Spinal cord (tissue), 10 donors: ENCODE results near the gene GRK3. TPM values are rescaled to one million over a fixed set of nuclear protein-coding genes. Genes with fewer than 3 reads are reported as not detected.
A peak's percentile ranks its signal among the peaks of the same experiment; 100 is the strongest.
"Not testable (repeated sequence)": the region's sequence is repeated elsewhere in the genome, so short reads cannot be mapped to it uniquely, and the experiment has no call there.

ENCODE experiments used
- DNase-seq, 6 donors: peaks; one replicate each; pipeline versions ENCODE4 v3.0.0 to v3.0.0-alpha.2; 2013 to 2015; ENCODE audit warnings: low spot score in 6 of 6, low read depth in 4 of 6
- H3K27ac ChIP-seq: one replicate; pipeline ENCODE4 v1.5.1; 2013; ENCODE audit warnings: low read depth, low read length, control low read depth
- H3K27me3 ChIP-seq: one replicate; pipeline ENCODE4 v1.6.1; 2013; ENCODE audit warnings: low read length; ENCODE audit not compliant: control insufficient read depth, insufficient read depth
- H3K36me3 ChIP-seq: one replicate; pipeline ENCODE4 v1.6.1; 2013; ENCODE audit warnings: low read length; ENCODE audit not compliant: control insufficient read depth, insufficient read depth
- H3K4me1 ChIP-seq: one replicate; pipeline ENCODE4 v1.6.1; 2013; ENCODE audit warnings: low read length; ENCODE audit not compliant: control insufficient read depth, insufficient read depth
- H3K4me3 ChIP-seq: one replicate; pipeline ENCODE4 v1.5.1; 2013; ENCODE audit warnings: low read depth, low read length, control low read depth
- H3K9me3 ChIP-seq: one replicate; pipeline ENCODE4 v1.6.1; 2013; ENCODE audit warnings: low read length; ENCODE audit not compliant: control insufficient read depth, insufficient read depth
- WGBS: methylation state at CpG from one replicate; pipeline ENCODE4 v1.1.5; 2013; ENCODE audit warnings: missing lambda C conversion rate; ENCODE audit not compliant: insufficient coverage; 5-methylcytosine and 5-hydroxymethylcytosine counted together
- polyA plus RNA-seq, 2 donors: library from polyadenylated mRNA; unstranded; fragments of 120-200 nt; gene quantifications; one replicate each; pipeline ENCODE4 v1.2.1, GENCODE V29; 2013; ENCODE audit not compliant: insufficient read length in 2 of 2
- total RNA-seq, 2 donors: library from RNA; depleted of rRNA in 1 of 2; stranded (reverse); fragments of 120-200 nt in 1 of 2; fragments of >200 nt in 1 of 2; gene quantifications; one replicate each; pipeline versions ENCODE4 v1.2.3 to v1.2.4, GENCODE V29; 2013 to 2014
- donor health status: healthy.

The GRK3 gene
- total and polyA plus RNA-seq, 4 donors = 13.6 to 33.7 (median 31.8) TPM

GRCh38 chr22:25546751-25547150, 17.7 kb upstream of the GRK3 start:
- 89% methylated on average over 1 of the region's 4 CpGs for WGBS
- no peaks in the 10 kb centered on the region for H3K9me3 ChIP-seq

GRCh38 chr22:25548866-25549464, 15.5 kb upstream of the GRK3 start:
- no peaks in the 10 kb centered on the region for H3K36me3 ChIP-seq
- peaks cover 2% of the 10 kb centered on the region for H3K4me1 ChIP-seq
- H3K4me3 ChIP-seq = no peak overlapping the region
- 82% methylated on average over 8 of the region's 10 CpGs for WGBS
- no peak overlapping the region for H3K27ac ChIP-seq
- no peaks in the 10 kb centered on the region for H3K9me3 ChIP-seq
- DNase-seq = no peak
- no peaks in the 10 kb centered on the region for H3K27me3 ChIP-seq

More at GRCh38 chr22:25546751-25547150, 17.7 kb upstream of the GRK3 start:
- Histone ChIP-seq H3K4me3 (no peak overlapping the region), H3K4me1 (peaks cover 2% of the 10 kb centered on the region), H3K36me3 (no peaks in the 10 kb centered on the region), H3K27ac (no peak overlapping the region), H3K27me3 (no peaks in the 10 kb centered on the region)
- DNase-seq = no peak

- Histone ChIP-seq H3K4me3 (no peak overlapping the region), H3K27me3 (no peaks in the 10 kb centered on the region), H3K36me3 (no peaks in the 10 kb centered on the region), H3K4me1 (peaks cover 3% of the 10 kb centered on the region), H3K9me3 (no peaks in the 10 kb centered on the region), H3K27ac (no peak overlapping the region)
- WGBS = no CpG with 5 or more reads among the region's 1 CpG
- no peak for DNase-seq
These were observed 13.1 kb upstream of the GRK3 start for GRCh38 chr22:25551396-25551795.

GRCh38 chr22:25552405-25552804, 12.1 kb upstream of the GRK3 start:
- H3K9me3 ChIP-seq, H3K4me1 ChIP-seq, H3K4me3 ChIP-seq, DNase-seq, H3K27ac ChIP-seq, H3K36me3 ChIP-seq, H3K27me3 ChIP-seq: not testable (repeated sequence)
- WGBS = no CpG with 5 or more reads among the region's 1 CpG

GRCh38 chr22:25553131-25553530, 11.3 kb upstream of the GRK3 start:
- no CpG with 5 or more reads among the region's 2 CpGs for WGBS
- no peak for DNase-seq
- Histone ChIP-seq H3K4me3 (no peak overlapping the region), H3K27me3 (no peaks in the 10 kb centered on the region), H3K9me3 (no peaks in the 10 kb centered on the region), H3K4me1 (peaks cover 3% of the 10 kb centered on the region), H3K27ac (no peak overlapping the region), H3K36me3 (no peaks in the 10 kb centered on the region)

GRCh38 chr22:25554238-25554671, 10.2 kb upstream of the GRK3 start:
- Histone ChIP-seq H3K36me3 (no peaks in the 10 kb centered on the region), H3K4me3 (no peak overlapping the region), H3K27ac (no peak overlapping the region), H3K4me1 (peaks cover 3% of the 10 kb centered on the region), H3K9me3 (no peaks in the 10 kb centered on the region), H3K27me3 (no peaks in the 10 kb centered on the region)
- peak in 1 of 6 donors; percentile 71 for DNase-seq
- WGBS = 33% methylated on average over 1 of the region's 1 CpG

- Histone ChIP-seq H3K27ac (no peak overlapping the region), H3K27me3 (no peaks in the 10 kb centered on the region), H3K4me1 (peaks cover 3% of the 10 kb centered on the region), H3K36me3 (no peaks in the 10 kb centered on the region), H3K9me3 (no peaks in the 10 kb centered on the region), H3K4me3 (no peak overlapping the region)
- DNase-seq = no peak
- 75% methylated on average over 1 of the region's 2 CpGs for WGBS
These were observed 9.8 kb upstream of the GRK3 start for GRCh38 chr22:25554689-25555088.

GRCh38 chr22:25555586-25555985, 8.9 kb upstream of the GRK3 start:
- 54% methylated on average over 3 of the region's 4 CpGs for WGBS
- no peak overlapping the region for H3K4me3 ChIP-seq
- H3K27me3 ChIP-seq = no peaks in the 10 kb centered on the region
- H3K36me3 ChIP-seq = no peaks in the 10 kb centered on the region
- no peak overlapping the region for H3K27ac ChIP-seq
- DNase-seq = no peak
- H3K4me1 ChIP-seq = peaks cover 3% of the 10 kb centered on the region
- no peaks in the 10 kb centered on the region for H3K9me3 ChIP-seq

- no peak for DNase-seq
- H3K36me3 ChIP-seq = no peaks in the 10 kb centered on the region
- WGBS = 100% methylated on average over 2 of the region's 5 CpGs
These were observed 7.3 kb upstream of the GRK3 start for GRCh38 chr22:25557218-25557617.

GRCh38 chr22:25558341-25558740, 6.1 kb upstream of the GRK3 start:
- Histone ChIP-seq H3K27me3 (no peaks in the 10 kb centered on the region), H3K36me3 (no peaks in the 10 kb centered on the region), H3K4me3 (no peak overlapping the region), H3K9me3 (no peaks in the 10 kb centered on the region), H3K27ac (no peak overlapping the region), H3K4me1 (peaks cover 3% of the 10 kb centered on the region)
- no peak for DNase-seq
- WGBS = 89% methylated on average over 4 of the region's 4 CpGs

More at GRCh38 chr22:25557218-25557617, 7.3 kb upstream of the GRK3 start:
- H3K27ac ChIP-seq = no peak overlapping the region
- H3K9me3 ChIP-seq = no peaks in the 10 kb centered on the region
- peaks cover 3% of the 10 kb centered on the region for H3K4me1 ChIP-seq
- no peaks in the 10 kb centered on the region for H3K27me3 ChIP-seq
- no peak overlapping the region for H3K4me3 ChIP-seq
